K562 (cell line): ENCODE data around the gene PAFAH1B2. TPM values are rescaled to one million over a fixed set of nuclear protein-coding genes. Genes with fewer than 3 reads are reported as not detected.
A peak's percentile ranks its signal among the peaks of the same experiment; 100 is the strongest.

Experiments used
- ATAC-seq: fragments of 200-7000 bp; cut with Tn5 transposase; 3 replicates; pipeline ENCODE4 v1.9.1; 2020; ENCODE audit warnings: moderate library complexity
- BruUV-seq: library from RNA; stranded (reverse); fragments of 400-500 nt; replicated peaks from 2 replicates; lab custom pipeline; 2021; lab: Mats Ljungman, UMichigan
- CTCF ChIA-PET: fragments of 300-600 bp; formaldehyde crosslinking; extraction: SDS; loops from one replicate; lab custom pipeline; 2021; ENCODE audit warnings: low intra/inter-chr PET ratio; lab: Yijun Ruan, JAX
- POLR2A ChIA-PET: fragments of 300-600, 350-650 bp; sonication (Branson Sonifier 250); formaldehyde crosslinking; extraction: SDS; loops from one replicate; lab custom pipeline; 2021; ENCODE audit warnings: antibody characterized with exemption, inconsistent platforms; lab: Yijun Ruan, JAX
- DNase-seq, 4 experiments: peaks; one replicate each; pipeline versions ENCODE4 v3.0.0 to v3.0.0-alpha.2; 2011 to 2018; ENCODE audit warnings: low spot score in 3 of 4, mixed read lengths in 3 of 4; ENCODE audit errors: extremely low read depth in 1 of 4
- FAIRE-seq: peaks from 2 replicates; lab custom pipeline; 2011; peaks lifted over from hg19 to GRCh38; lab: Jason Lieb, UNC
- H2AFZ ChIP-seq: 2 replicates; pipeline ENCODE4 v1.6.0; 2011; ENCODE audit warnings: low read depth, low read length, control low read depth, inconsistent platforms
- H3K27ac ChIP-seq: fragments of 200-600 bp; 3 replicates; pipeline ENCODE4 v1.8.0; 2011; ENCODE audit warnings: low read depth, mild to moderate bottlenecking, control low read depth, inconsistent platforms, low read length, moderate library complexity, mixed read lengths; ENCODE audit errors: extremely low read depth
- H3K27me3 ChIP-seq, 2 experiments: fragments of 300-600 bp in 1 of 2; 2 replicates in 1 of 2; 3 replicates in 1 of 2; pipeline versions ENCODE4 v1.6.0 to v1.8.0; 2011; ENCODE audit warnings: inconsistent platforms in 2 of 2, low read length in 2 of 2, mild to moderate bottlenecking in 1 of 2, mixed read lengths in 1 of 2, moderate library complexity in 1 of 2; ENCODE audit not compliant: control insufficient read depth in 2 of 2, insufficient read depth in 2 of 2
- H3K36me3 ChIP-seq: fragments of 300-600 bp; 3 replicates; pipeline ENCODE4 v1.8.0; 2011; ENCODE audit warnings: mild to moderate bottlenecking, low read length, inconsistent platforms; ENCODE audit not compliant: control insufficient read depth, insufficient read depth
- H3K4me1 ChIP-seq, 2 experiments: fragments of 200-600 bp in 1 of 2; replicated peaks in 1 of 2; 2 replicates in 1 of 2; 3 replicates in 1 of 2; pipeline versions ENCODE4 v1.5.1 to v1.8.0; 2011; ENCODE audit warnings: inconsistent platforms in 2 of 2, low read length in 2 of 2, mild to moderate bottlenecking in 1 of 2, mixed read lengths in 1 of 2, moderate library complexity in 1 of 2; ENCODE audit not compliant: control insufficient read depth in 2 of 2, insufficient read depth in 2 of 2
- H3K4me2 ChIP-seq: 2 replicates; pipeline ENCODE4 v1.6.1; 2011; ENCODE audit warnings: low read length, control low read depth, inconsistent platforms, mixed read lengths; ENCODE audit not compliant: insufficient read depth
- H3K4me3 ChIP-seq: fragments of 200-600 bp; sonication (generic), shearing (Covaris generic); 2 replicates; pipeline ENCODE4 v1.5.1; 2016; ENCODE audit warnings: control low read depth, inconsistent platforms
- H3K79me2 ChIP-seq: fragments of 200-600 bp; 3 replicates; pipeline ENCODE4 v1.8.0; 2011; ENCODE audit warnings: low read length, inconsistent platforms; ENCODE audit not compliant: control insufficient read depth, insufficient read depth
- H3K9ac ChIP-seq, 2 experiments: 2 replicates each; pipeline versions ENCODE4 v1.6.0 to v1.6.1; 2011; ENCODE audit warnings: low read depth in 2 of 2, low read length in 2 of 2, control low read depth in 1 of 2, inconsistent platforms in 1 of 2, mild to moderate bottlenecking in 1 of 2, mixed read lengths in 1 of 2; ENCODE audit not compliant: insufficient read depth in 1 of 2
- H3K9me1 ChIP-seq: one replicate; pipeline ENCODE4 v1.6.0; 2011; ENCODE audit warnings: inconsistent platforms, mild to moderate bottlenecking, low read length, moderate library complexity; ENCODE audit not compliant: control insufficient read depth, insufficient read depth
- H3K9me3 ChIP-seq: replicated peaks from 2 replicates; pipeline ENCODE4 v1.5.1; 2011; ENCODE audit warnings: low read depth, low read length, inconsistent platforms; ENCODE audit not compliant: control insufficient read depth, insufficient read depth
- H4K20me1 ChIP-seq: replicated peaks from 2 replicates; pipeline ENCODE4 v1.6.1; 2011; ENCODE audit warnings: low read length, inconsistent platforms, mixed read lengths; ENCODE audit not compliant: control insufficient read depth, insufficient read depth
- CBX1 ChIP-seq: sonication (generic); IDR thresholded peaks from 2 replicates; pipeline ENCODE4 v1.6.1; 2016; ENCODE audit warnings: antibody characterized with exemption, low read depth, mild to moderate bottlenecking
- CEBPG ChIP-seq, 3 experiments: fragments of 200-800 bp in 1 of 3; sonication (Bioruptor generic) in 1 of 3; sonication (generic) in 1 of 3; formaldehyde crosslinking in 1 of 3; IDR thresholded peaks in 2 of 3; conservative IDR thresholded peaks in 1 of 3; 2 replicates each; pipeline versions ENCODE4 v1.6.1 to v1.8.0; 2016 to 2022; ENCODE audit warnings: missing compliant biosample characterization in 2 of 3, missing genetic modification characterization in 2 of 3, mild to moderate bottlenecking in 1 of 3, missing genetic modification reagents in 1 of 3
- JUN ChIP-seq, 2 experiments: sonication (generic) in 1 of 2; formaldehyde crosslinking in 1 of 2; IDR thresholded peaks; 2 replicates each; pipeline versions ENCODE4 v1.6.1 to v1.8.0; 2012 to 2022; ENCODE audit warnings: borderline replicate concordance in 2 of 2, mild to moderate bottlenecking in 2 of 2, improper control_type of control experiment in 1 of 2, low read depth in 1 of 2, low read length in 1 of 2, missing genetic modification reagents in 1 of 2
- POLR2G ChIP-seq: fragments of 200-400 bp; formaldehyde crosslinking; IDR thresholded peaks from 2 replicates; pipeline ENCODE4 v1.6.1; 2017; ENCODE audit warnings: low read depth, mild to moderate bottlenecking, antibody characterized with exemption, low read length, moderate library complexity
- RB1 ChIP-seq: fragments of 450-650 bp; IDR thresholded peaks from 2 replicates; pipeline ENCODE4 v1.6.1; 2017; ENCODE audit warnings: low read depth, mild to moderate bottlenecking
- SP1 ChIP-seq: sonication (generic); formaldehyde crosslinking; IDR thresholded peaks from 2 replicates; pipeline ENCODE4 v1.8.1; 2022; ENCODE audit warnings: mild to moderate bottlenecking, missing genetic modification reagents
- TRIM24 ChIP-seq, 2 experiments: fragments of 450-650 bp; IDR thresholded peaks; 2 replicates each; pipeline ENCODE4 v1.6.1; 2016
- ZNF592 ChIP-seq: fragments of 450-650 bp; IDR thresholded peaks from 2 replicates; pipeline ENCODE4 v1.6.1; 2017; ENCODE audit warnings: antibody characterized with exemption, mild to moderate bottlenecking
- WGBS: fragments of 100-300 bp; shearing (Covaris generic); methylation state at CpG from one replicate; pipeline ENCODE4 v1.1.6; 2016; ENCODE audit warnings: low coverage, mixed read lengths; ENCODE audit not compliant: insufficient coverage; ENCODE audit errors: missing lambda C conversion rate; 5-methylcytosine and 5-hydroxymethylcytosine counted together
- in situ Hi-C: fragments of 300-500 bp; cut with MboI; formaldehyde crosslinking; loops from 4 replicates; pipeline ENCODE4 v1.15.0; 2018; ENCODE audit warnings: inconsistent platforms, mixed read lengths
- intact Hi-C: fragments of 100-400 bp; cut with micrococcal nuclease; formaldehyde crosslinking; loops from 2 replicates; pipeline ENCODE4 v1.14.2; 2022
- polyA plus RNA-seq, 8 experiments: library from polyadenylated mRNA; depleted of rRNA in 4 of 8; stranded (reverse) in 5 of 8; unstranded in 3 of 8; fragments of >200 nt; fragmentation: Nextera tagmentation in 2 of 8; fragmentation: Illumina TruSeq in 1 of 8; extraction: Ambion mirVana in 2 of 8; extraction: Trizol in 1 of 8; gene quantifications; 2 replicates each; pipeline versions ENCODE4 v1.2.1 to v1.2.3, GENCODE V29; 2011 to 2014; ENCODE audit warnings: inconsistent platforms in 1 of 8, missing spikeins in 1 of 8
- total RNA-seq, 7 experiments: library from RNA; depleted of rRNA in 6 of 7; stranded (reverse); fragments of >200 nt in 6 of 7; fragmentation: Illumina TruSeq in 2 of 7; extraction: Trizol in 2 of 7; gene quantifications; 2 replicates each; pipeline versions ENCODE4 v1.2.1 to v1.2.3, GENCODE V29; 2011 to 2021; ENCODE audit warnings: low replicate concordance in 1 of 7
- TF ChIP-seq, protein P1 (sequence below), 2 experiments: fragments of 150-350 bp in 1 of 2; IDR thresholded peaks; 2 replicates each; pipeline ENCODE4 v1.6.1; 2012 to 2016; ENCODE audit warnings: low read depth in 2 of 2, low read length in 2 of 2, mild to moderate bottlenecking in 1 of 2, moderate library complexity in 1 of 2

The PAFAH1B2 gene
- total and polyA plus RNA-seq, 9 of the 15 experiments (the other 6 are each of a cell fraction or from before 2014, with no cell fraction given): 27.8 to 94.7 (median 64.9) TPM

- H3K4me2 ChIP-seq: no peak overlapping the region; the same call in 1 of the 2 replicates
- FAIRE-seq (no peak), ATAC-seq (no peak), DNase-seq (no peak)
- no peaks in the 10 kb centered on the region for H3K27me3 ChIP-seq
- no peaks in the 10 kb centered on the region for H3K9me1 ChIP-seq
- no peak overlapping the region for H3K4me3 ChIP-seq
- no peak overlapping the region for H2AFZ ChIP-seq
- H4K20me1 ChIP-seq: no peaks in the 10 kb centered on the region
- H3K27ac ChIP-seq: no peak overlapping the region
- BruUV-seq: no TSS peak
- in situ Hi-C loops (no loop called here), intact Hi-C loops (loop anchor here (1.0 kb wide), 1 partner anchor 44 kb away; no protein-coding TSS in a partner anchor)
- H3K9me3 ChIP-seq: no peaks in the 10 kb centered on the region
- H3K9ac ChIP-seq: peak overlapping the region in 1 of 2 experiments; percentile 54; a peak in 1 of 4 replicates
- peaks cover 24 to 38% of the 10 kb centered on the region in 2 experiments for H3K4me1 ChIP-seq
- POLR2A ChIA-PET: interaction anchor here (0.6 to 1.7 kb wide), 5 partner anchors 9 to 45 kb away, joined by 3 to 8 read pairs (median 3); partner anchors contain the start of gene PAFAH1B2
- CTCF ChIA-PET: interaction anchor here (0.7 to 2.9 kb wide), 3 partner anchors 23 to 50 kb away, joined by 3 to 12 read pairs (median 5); partner anchors contain the start of gene PCSK7
- H3K79me2 ChIP-seq: peaks cover 18% of the 10 kb centered on the region
- H3K36me3 ChIP-seq: peaks cover 19% of the 10 kb centered on the region
- 86% methylated on average over 14 of the region's 22 CpGs for WGBS
- TF ChIP-seq POLR2G (peak; percentile 41; the same call in 1 of the 2 replicates), TRIM24 (IDR thresholded peaks at IDR 0.05) (no peak), JUN (IDR thresholded peaks at IDR 0.05; ENCODE audit: borderline replicate concordance, low read depth, low read length) (no peak), JUN (CRISPR knock-in tag; IDR thresholded peaks at IDR 0.05; ENCODE audit: borderline replicate concordance) (0 out of 2 replicates have a peak, but pooled peaks have one; percentile 44), CBX1 (0 out of 2 replicates have a peak, but pooled peaks have one; percentile 3), CEBPG (CRISPR knock-in tag; IDR thresholded peaks at IDR 0.05) (peak; percentile 6; the same call in 1 of the 2 replicates), CEBPG (tag; conservative IDR thresholded peaks at IDR 0.05 in 1 of 2, IDR thresholded peaks at IDR 0.05 in 1 of 2) (no peak), RB1 (0 out of 2 replicates have a peak, but pooled peaks have one; percentile 0), SP1 (CRISPR knock-in tag) (peak; percentile 6; the same call in 1 of the 2 replicates), ZNF592 (no peak)
- TF ChIP-seq, protein P1, sequence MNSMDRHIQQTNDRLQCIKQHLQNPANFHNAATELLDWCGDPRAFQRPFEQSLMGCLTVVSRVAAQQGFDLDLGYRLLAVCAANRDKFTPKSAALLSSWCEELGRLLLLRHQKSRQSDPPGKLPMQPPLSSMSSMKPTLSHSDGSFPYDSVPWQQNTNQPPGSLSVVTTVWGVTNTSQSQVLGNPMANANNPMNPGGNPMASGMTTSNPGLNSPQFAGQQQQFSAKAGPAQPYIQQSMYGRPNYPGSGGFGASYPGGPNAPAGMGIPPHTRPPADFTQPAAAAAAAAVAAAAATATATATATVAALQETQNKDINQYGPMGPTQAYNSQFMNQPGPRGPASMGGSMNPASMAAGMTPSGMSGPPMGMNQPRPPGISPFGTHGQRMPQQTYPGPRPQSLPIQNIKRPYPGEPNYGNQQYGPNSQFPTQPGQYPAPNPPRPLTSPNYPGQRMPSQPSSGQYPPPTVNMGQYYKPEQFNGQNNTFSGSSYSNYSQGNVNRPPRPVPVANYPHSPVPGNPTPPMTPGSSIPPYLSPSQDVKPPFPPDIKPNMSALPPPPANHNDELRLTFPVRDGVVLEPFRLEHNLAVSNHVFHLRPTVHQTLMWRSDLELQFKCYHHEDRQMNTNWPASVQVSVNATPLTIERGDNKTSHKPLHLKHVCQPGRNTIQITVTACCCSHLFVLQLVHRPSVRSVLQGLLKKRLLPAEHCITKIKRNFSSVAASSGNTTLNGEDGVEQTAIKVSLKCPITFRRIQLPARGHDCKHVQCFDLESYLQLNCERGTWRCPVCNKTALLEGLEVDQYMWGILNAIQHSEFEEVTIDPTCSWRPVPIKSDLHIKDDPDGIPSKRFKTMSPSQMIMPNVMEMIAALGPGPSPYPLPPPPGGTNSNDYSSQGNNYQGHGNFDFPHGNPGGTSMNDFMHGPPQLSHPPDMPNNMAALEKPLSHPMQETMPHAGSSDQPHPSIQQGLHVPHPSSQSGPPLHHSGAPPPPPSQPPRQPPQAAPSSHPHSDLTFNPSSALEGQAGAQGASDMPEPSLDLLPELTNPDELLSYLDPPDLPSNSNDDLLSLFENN (IDR thresholded peaks at IDR 0.05; ENCODE audit: low read depth in 2 of 2, low read length in 2 of 2): no peak
Measured at GRCh38 chr11:117181586-117182550, 37.8 kb downstream of the PAFAH1B2 start.
